ENCODE measurements around the gene STON1.
A peak's percentile ranks its signal among the peaks of the same experiment; 100 is the strongest.
"Not testable (repeated sequence)": the region's sequence is repeated elsewhere in the genome, so short reads cannot be mapped to it uniquely, and the experiment has no call there.

The STON1 gene

GRCh38 chr2:48528431-48528830 is 1.5 kb upstream of the STON1 start:
- no peak for DNase-seq (ENCODE audit: low read depth in 1 of 2, low spot score in 1 of 2)

- DNase-seq (ENCODE audit: low read depth in 1 of 2, low spot score in 1 of 2): no peak
These were observed 760 bp upstream of the STON1 start for GRCh38 chr2:48529194-48529593.

- peak in 1 of 2 donors; percentile 4 for DNase-seq (ENCODE audit: low read depth in 1 of 2, low spot score in 1 of 2)
These were observed 300 bp upstream of the STON1 start for GRCh38 chr2:48529676-48530032.

GRCh38 chr2:48531141-48531648 is 1.2 kb downstream of the STON1 start:
- DNase-seq (ENCODE audit: low read depth in 1 of 2, low spot score in 1 of 2): no peak

- no peak for DNase-seq (ENCODE audit: low read depth in 1 of 2, low spot score in 1 of 2)
These were observed 2.2 kb downstream of the STON1 start for GRCh38 chr2:48532174-48532573.

GRCh38 chr2:48532824-48533223 is 2.9 kb downstream of the STON1 start:
- no peak for DNase-seq (ENCODE audit: low read depth in 1 of 2, low spot score in 1 of 2)

- DNase-seq (ENCODE audit: low read depth in 1 of 2, low spot score in 1 of 2): no peak
These were observed 4.8 kb downstream of the STON1 start for GRCh38 chr2:48534781-48535180.

GRCh38 chr2:48540237-48540935 is 10.4 kb downstream of the STON1 start:
- DNase-seq (ENCODE audit: low read depth in 1 of 2, low spot score in 1 of 2): no peak

GRCh38 chr2:48541666-48542389 is 11.9 kb downstream of the STON1 start:
- no peak for DNase-seq (ENCODE audit: low read depth in 1 of 2, low spot score in 1 of 2)

GRCh38 chr2:48543895-48544294 is 13.9 kb downstream of the STON1 start:
- no peak for DNase-seq (ENCODE audit: low read depth in 1 of 2, low spot score in 1 of 2)

- DNase-seq (ENCODE audit: low read depth in 1 of 2, low spot score in 1 of 2): no peak
These were observed 15.3 kb downstream of the STON1 start for GRCh38 chr2:48545244-48545643.

- DNase-seq (ENCODE audit: low read depth in 1 of 2, low spot score in 1 of 2): no peak
These were observed 18.9 kb downstream of the STON1 start for GRCh38 chr2:48548840-48549239.

- DNase-seq (ENCODE audit: low read depth in 1 of 2, low spot score in 1 of 2): no peak
These were observed 20.0 kb downstream of the STON1 start for GRCh38 chr2:48549972-48550371.

GRCh38 chr2:48551548-48551947 is 21.6 kb downstream of the STON1 start:
- no peak for DNase-seq (ENCODE audit: low read depth in 1 of 2, low spot score in 1 of 2)

- DNase-seq (ENCODE audit: low read depth in 1 of 2, low spot score in 1 of 2): not testable (repeated sequence)
These were observed 25.1 kb downstream of the STON1 start for GRCh38 chr2:48555071-48555470.

- DNase-seq (ENCODE audit: low read depth in 1 of 2, low spot score in 1 of 2): no peak
These were observed 28.5 kb downstream of the STON1 start for GRCh38 chr2:48558456-48558855.

- DNase-seq (ENCODE audit: low read depth in 1 of 2, low spot score in 1 of 2): no peak
These were observed 30.7 kb downstream of the STON1 start for GRCh38 chr2:48560546-48561209.

- DNase-seq (ENCODE audit: low read depth in 1 of 2, low spot score in 1 of 2): no peak
These were observed 32.3 kb downstream of the STON1 start for GRCh38 chr2:48562281-48562680.

GRCh38 chr2:48566592-48567310 is 36.8 kb downstream of the STON1 start:
- DNase-seq (ENCODE audit: low read depth in 1 of 2, low spot score in 1 of 2): no peak

- no peak for DNase-seq (ENCODE audit: low read depth in 1 of 2, low spot score in 1 of 2)
These were observed 37.7 kb downstream of the STON1 start for GRCh38 chr2:48567671-48568070.

GRCh38 chr2:48568547-48568946 is 38.6 kb downstream of the STON1 start:
- DNase-seq (ENCODE audit: low read depth in 1 of 2, low spot score in 1 of 2): no peak

Measured in stimulated activated CD4-positive, alpha-beta T cell treated with anti-CD3 and anti-CD28 coated beads, Interleukin-15, amount 100 ng/mL, for 1 hour (primary cell).